HG03521 (cell line): ENCODE results near the gene XYLT1.

Experiments
- ATAC-seq: cut with Tn5 transposase; IDR thresholded peaks from one replicate; pipeline ENCODE4 v1.9.1; 2021; ENCODE audit warnings: mild to moderate bottlenecking, moderate library complexity; ENCODE audit not compliant: unreplicated experiment

XYLT1 gene

DNA sequence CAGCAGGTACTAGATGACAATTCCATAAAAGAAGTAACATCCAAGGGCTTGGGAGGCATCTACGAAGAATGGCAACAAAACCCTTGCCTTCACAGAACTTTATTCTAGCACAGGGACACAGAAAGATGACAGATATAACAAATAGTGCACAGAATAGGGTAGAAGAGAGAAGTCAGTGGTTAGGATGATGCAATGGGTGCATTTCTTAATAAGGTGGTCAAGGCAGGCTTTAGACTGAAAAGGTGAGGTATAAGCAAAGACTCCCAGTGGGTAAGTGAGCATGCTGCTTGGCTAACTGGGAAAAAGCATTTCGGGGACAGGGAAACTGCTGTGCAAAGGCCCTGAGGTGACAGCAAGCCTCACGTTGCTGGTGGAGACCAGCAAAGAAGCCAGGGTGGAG lies 175.9 kb downstream of the XYLT1 start:
- ATAC-seq = no peak

- no peak for ATAC-seq
Measured at GRCh38 chr16:17293813-17294558, 176.8 kb downstream of the XYLT1 start.

- no peak for ATAC-seq
Measured at GRCh38 chr16:17291289-17291688, 179.5 kb downstream of the XYLT1 start.

GRCh38 chr16:17289674-17290635 lies 180.8 kb downstream of the XYLT1 start:
- ATAC-seq = no peak

DNA sequence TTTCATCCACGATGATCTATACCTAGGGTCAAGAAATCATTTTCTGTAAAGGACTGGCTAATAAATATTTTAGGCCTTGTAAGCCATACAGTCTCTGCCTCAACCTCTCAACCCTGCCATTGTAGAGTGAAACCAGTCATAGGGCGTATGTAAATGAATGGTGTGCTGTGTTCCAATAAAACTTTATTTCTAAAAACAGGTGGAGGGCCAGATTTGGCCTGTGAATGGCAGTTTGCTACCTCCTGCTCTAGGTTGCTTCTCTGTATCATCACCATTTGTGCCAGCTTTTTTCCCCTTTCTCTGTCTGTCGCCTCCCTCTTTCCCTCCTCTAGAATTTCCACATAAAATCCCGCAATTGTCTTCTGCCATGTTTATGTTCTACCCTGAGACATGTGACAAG lies 181.7 kb downstream of the XYLT1 start:
- no peak for ATAC-seq

- no peak for ATAC-seq
Measured at GRCh38 chr16:17287166-17287800, 183.5 kb downstream of the XYLT1 start.

GRCh38 chr16:17286443-17286842 lies 184.3 kb downstream of the XYLT1 start:
- no peak for ATAC-seq

DNA sequence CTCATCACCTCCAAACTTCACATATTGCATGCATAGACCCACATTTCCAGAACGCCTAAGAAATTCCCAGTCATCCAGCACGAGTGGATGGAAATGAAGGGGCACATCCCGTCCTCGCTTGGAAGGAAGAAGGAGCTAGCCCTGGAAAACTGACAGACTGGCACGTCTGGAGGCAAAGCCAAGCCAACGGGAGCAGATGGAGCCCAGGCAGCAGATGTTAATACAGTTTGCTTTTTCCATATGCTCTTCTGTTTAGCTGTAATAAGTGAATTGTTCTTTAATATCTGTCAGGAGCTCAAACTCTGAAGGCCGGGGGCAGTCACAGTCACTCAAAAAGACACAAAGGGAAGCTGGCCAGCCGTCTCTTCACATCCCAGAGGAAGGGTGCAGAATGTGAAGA lies 187.7 kb downstream of the XYLT1 start:
- ATAC-seq = no peak

- ATAC-seq = no peak
Measured at GRCh38 chr16:17282247-17282646, 188.5 kb downstream of the XYLT1 start.

- no peak for ATAC-seq
Measured at GRCh38 chr16:17281052-17281451, 189.7 kb downstream of the XYLT1 start.

- ATAC-seq = no peak
Measured at GRCh38 chr16:17278988-17279387, 191.8 kb downstream of the XYLT1 start.

GRCh38 chr16:17277981-17278381 lies 192.8 kb downstream of the XYLT1 start:
- ATAC-seq = no peak

GRCh38 chr16:17276610-17277009 lies 194.2 kb downstream of the XYLT1 start:
- ATAC-seq = no peak

DNA sequence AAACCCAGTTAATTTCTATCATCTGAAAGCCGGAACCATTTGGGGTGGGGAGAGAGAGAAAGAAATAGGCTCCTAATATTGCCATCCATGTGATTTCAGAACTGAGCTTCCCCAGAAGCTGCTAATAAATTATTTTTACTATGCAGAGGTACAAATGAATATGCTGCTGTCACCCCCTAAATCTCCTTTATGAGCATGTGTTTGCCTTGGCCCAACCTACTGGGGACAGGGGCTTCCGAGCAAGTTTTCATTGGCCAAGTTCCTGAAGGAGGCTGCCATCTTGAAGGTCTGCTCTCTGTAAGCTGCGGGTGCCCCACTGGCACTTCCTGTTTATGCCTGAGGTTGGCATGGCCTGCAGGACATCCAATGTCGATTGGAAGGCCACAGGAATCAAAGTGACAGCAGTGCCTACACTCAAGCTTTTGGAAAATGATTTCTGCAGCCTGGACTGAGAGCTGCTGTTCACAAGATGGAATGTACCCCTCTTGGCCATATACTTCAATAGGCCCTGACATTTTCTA lies 194.7 kb downstream of the XYLT1 start:
- no peak for ATAC-seq

DNA sequence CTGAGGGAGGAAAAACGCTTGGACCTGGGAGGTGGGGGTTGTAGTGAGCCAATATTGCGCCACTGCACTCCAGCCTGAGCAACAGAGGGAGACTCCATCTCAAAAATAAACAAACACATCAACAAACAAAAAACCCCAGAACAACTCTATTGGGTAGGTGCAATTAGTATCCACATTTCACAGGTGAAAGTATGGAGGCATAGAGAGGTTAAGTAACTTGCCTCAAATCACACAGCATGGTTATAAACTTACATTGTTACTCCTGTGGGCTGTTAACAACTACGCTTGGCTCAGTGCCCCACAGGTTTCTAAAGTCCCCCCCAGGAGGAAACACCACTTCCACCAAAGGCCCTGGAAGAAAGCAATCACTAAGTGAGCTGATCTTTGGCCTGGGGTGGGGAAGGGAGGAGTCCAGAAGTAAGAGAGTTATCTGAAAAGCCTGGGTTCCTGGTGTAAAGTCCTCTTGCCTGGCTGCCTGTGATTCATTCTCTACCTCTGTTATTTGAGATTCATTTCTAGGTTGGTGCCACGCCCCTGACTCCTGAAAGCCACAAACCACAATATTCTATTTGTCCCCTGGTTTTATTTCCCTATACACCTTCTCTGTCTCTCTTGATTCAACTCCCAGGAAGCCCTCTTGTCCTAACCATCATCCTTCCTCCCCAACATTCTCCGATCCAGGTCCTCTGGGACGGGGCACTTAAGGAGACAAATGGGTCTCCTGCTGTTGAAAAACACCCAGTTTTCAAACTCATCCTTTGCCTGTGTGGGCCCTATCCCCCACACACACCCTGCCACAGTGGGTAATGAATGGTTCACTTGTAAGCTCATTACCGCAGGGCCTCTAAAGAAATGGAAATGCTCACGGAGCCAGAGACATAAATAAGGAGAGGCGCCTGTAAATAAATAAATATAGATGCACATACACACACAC lies 195.4 kb downstream of the XYLT1 start:
- ATAC-seq = no peak

GRCh38 chr16:17273142-17273561 lies 197.6 kb downstream of the XYLT1 start:
- ATAC-seq = no peak

- no peak for ATAC-seq
Measured at GRCh38 chr16:17272716-17273115, 198.0 kb downstream of the XYLT1 start.

DNA sequence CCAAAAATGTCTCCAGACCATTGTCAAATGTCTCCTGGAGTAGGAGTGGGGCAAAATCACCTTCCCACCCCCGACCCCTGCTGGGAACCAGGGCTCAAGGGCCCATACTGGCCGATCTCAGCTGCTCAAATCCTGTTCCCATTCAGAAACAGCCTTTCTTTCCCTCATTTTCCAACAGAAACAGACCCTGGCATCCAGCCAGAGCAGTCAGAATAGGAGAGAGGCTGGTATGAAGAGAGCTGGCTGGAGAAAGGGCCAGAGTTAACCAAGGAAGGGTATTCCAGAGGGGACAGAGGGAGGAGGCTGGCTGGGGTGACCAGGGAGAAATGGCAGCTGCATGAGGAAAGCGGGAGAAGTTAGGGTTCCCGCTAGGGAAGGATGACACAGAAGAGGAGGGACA lies 199.1 kb downstream of the XYLT1 start:
- ATAC-seq = no peak

- no peak for ATAC-seq
Measured at GRCh38 chr16:17270683-17271109, 200.1 kb downstream of the XYLT1 start.

- ATAC-seq = no peak
Measured at GRCh38 chr16:17270111-17270510, 200.6 kb downstream of the XYLT1 start.
